GM18499 (cell line): ENCODE results near the gene NT5C1A.

ENCODE experiments used
- ATAC-seq: cut with Tn5 transposase; IDR thresholded peaks from one replicate; pipeline ENCODE4 v1.9.1; 2021; ENCODE audit warnings: moderate number of reproducible peaks; ENCODE audit not compliant: insufficient read depth, unreplicated experiment

Gene NT5C1A

DNA sequence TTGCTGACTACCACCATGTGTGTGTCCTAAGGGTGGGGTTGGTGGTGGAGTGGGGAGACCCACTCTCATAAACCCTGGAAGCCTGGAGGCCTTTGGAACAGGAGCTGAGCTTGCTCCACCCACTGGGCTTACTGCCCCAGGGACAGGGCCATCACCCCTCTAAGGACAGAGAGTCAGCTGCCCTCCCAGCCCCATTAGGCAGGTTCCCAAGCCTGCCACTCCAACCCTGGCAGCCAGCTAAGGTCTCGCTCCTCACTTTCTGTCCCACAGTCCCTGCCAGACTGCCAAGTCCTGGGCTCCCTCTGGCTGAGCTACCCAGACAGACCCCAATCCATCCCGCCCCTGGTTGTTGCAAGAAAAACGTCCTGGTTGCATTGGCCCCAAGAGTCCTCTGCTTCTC lies 3.8 kb downstream of the NT5C1A start:
- no peak for ATAC-seq

DNA sequence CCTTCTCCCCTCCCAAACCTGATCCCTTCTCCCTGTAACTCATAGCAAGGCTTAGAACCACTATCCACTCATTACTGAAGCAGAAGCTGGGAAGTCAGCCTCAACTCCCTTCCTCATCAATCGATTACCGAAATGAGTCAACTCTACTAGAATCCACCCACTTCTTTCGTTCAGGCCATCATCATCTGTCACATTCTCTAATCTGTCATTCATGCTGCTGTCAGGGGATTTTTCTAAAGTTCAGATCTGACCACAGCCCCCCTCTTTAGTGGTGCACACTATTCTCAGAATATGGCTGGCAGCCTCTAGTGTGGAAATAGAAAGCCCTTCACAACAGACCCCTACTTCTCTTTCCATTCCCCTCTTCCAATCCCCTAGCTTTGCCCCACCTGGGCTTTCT lies 5.1 kb downstream of the NT5C1A start:
- peak; percentile 67 for ATAC-seq

DNA sequence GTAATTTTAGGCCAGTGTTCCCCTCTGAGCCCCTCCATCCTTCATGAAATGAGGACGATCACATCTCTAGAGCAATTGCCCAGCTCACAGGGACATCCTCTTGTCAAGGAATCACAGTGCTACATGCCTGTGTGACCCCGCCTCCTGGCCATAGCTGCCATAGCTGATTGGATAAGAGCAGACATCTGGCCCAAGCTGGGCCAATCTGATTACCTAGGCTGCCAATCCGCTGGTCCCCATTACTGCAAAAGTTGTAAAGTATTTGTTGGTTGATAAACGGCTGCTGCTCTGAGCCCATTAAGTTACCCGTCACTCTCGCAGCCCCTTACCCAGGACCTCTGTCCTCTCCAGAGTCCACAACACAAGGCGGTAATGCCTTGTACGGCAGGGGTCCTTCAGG lies 8.3 kb downstream of the NT5C1A start:
- ATAC-seq: no peak

DNA sequence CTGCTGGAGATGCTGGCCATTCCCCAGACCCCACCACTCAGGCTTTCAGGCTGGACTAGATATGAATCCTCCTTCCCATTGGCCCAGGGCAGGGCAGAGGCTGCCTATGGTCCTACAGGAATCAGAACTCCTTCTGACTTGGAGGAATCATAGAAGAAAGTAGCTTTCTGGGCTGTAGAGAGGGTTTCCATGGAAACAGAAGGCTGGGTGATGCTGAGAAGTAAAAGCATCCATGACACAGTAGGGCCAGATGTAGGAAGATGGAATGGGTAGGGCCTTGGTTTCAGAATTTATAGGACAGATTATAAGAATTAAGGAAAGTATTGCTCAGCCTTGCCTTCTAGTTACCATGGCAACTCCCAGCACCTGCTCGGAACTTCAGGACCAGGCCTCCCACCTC lies 9.0 kb downstream of the NT5C1A start:
- no peak for ATAC-seq

DNA sequence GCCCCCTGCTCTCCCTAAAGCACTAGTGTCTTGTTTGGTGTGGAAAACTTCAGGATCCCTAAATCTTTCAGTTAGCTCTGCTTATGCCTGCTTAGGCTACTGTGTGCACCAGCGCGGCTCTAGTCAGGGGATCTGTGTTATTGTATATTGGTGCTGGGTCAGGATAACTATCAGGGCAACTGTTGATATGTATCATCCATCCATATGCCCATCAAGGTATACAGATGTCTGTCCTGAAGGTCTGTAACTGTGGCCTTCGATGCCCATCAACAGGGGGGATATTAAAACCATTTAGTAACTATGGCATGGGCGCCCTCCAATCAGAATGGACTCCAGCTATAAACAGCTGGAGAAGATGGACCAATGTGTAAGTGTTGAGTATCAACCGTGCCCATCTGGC lies 12.4 kb downstream of the NT5C1A start:
- ATAC-seq: no peak

DNA sequence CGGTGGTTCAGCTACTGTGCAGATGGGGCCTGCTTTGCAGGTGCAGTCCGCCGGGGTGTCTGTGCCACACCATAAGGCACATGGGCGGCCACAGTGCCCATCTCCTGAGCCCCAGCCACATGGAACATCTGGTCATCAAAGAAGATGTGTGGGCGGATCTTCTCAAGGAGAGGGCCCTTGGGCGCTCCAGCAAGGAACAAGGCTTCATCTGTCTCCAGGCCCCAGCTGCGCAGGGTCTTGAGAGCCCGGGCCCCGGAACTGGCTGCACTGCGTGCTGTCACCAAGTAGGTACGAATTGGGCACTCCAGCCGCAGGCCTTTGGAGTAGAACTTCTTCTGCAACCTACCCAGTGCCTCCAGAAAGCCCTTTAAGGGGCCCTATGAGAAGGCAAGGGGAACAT lies 12.8 kb downstream of the NT5C1A start:
- ATAC-seq: no peak

DNA sequence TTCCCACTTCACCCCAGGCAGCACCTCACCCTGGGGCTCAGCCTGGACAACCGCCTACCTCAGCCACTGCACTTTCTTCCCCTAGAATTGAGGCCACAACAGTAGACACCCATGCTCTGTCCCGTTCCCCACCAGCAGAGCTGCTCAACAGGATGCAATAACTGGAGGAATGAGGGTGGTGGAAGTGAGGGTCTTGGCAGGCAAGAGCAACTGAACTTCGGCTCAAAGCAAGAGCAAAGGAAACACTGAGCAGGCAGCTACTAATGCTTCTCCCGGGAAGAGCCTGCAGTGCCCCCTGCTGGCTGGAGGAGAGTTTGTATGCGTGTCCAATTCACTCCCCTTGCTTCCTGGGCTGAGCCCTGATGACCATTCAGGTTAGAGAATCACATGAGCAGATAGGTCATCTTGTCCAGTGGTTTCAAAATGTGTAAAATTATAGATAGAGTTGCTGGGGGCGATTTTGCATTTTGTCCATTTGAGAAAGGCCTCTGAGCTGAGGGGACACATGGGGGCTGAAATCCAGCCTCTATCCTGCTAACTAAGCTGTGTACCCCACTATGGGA lies 13.9 kb downstream of the NT5C1A start:
- ATAC-seq: no peak

DNA sequence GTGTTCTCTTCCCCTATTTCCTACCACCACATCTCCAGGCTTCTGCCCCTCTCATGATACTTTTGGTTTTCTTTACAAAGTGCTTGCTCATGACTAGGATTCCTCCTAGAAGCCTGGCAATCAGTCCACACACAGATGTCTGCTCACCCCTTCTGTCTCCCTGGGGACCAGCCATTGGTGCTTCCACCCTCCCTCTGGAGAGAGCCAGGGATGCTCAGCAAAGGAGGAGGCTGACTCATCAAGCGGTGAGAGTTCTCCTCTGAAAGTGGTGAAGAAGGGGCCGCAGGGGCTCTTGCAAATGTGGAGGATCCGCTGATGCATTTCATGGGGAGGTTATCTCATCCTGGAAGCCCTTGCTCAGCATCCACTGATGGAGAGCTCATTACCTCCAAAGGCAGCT lies 14.5 kb downstream of the NT5C1A start:
- ATAC-seq: no peak

DNA sequence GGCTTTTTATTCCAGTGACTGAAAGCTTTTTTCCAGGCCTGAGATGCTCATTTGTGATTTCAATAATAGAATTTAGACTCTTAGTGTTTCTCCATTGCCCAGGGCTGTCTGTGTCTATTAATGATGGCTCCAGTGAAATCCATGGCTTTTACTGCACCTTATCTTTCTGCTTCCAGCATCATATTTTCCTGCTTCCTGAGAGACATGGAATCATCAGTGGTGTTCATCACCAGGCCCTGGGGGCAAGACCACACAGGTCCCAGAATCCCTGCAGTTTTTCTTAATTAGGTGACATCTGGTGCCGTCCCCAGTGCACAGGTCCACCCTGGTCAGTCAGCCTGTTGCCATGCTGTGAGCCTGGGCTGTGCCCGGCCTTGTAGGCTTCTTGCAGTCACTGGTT lies 15.5 kb downstream of the NT5C1A start:
- ATAC-seq: no peak

DNA sequence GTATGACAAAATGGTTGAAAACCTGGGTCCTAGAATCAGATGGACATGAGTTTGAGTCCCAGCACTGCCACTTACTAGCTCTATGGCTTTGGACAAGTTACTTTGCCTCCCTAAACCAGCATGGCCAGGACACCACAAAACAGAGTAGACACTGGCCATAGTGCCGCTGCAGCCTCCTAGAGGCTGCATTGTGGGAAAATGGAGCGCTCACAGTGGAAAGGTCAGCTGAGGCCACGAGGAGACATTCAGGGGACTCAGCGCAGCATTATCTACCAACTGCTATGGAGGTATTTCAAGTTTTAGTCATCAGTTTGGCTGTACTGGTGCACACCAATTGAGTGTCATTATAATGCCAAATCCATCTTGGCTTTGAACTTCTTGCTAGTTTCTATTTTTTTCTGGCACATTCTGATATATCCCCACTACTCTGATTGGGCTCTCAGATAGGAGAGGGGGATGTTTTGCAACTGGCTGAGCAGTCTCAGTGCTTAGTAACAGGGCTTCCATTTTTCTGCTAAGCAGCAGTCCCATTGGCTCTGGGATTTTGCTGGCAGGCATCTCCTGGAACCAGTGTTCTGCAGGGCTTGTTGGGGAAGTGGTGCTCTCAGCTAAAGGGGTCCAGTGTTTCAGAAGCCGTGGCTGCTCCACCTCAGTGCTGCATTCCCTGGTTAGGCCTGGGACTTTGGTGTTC lies 16.2 kb downstream of the NT5C1A start:
- ATAC-seq: no peak

DNA sequence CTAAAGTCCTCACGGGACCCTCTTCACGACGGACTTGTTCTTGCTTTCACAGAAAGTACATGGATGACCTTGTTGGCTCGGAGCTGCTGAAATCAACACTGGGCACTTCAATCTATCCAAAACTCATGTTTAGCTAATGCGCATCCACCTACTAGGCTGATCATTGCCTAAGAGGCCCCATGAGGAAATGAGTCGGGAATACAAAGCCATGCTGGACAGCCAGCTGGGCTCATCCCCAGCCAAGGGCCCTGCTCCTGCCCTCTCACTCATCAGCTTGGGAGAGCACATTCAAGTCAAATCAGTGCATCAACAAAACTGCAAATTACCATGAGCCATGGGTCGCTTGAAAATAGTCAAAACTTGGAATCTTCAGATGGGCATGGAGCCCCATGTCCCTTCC lies 17.6 kb downstream of the NT5C1A start:
- ATAC-seq: no peak

DNA sequence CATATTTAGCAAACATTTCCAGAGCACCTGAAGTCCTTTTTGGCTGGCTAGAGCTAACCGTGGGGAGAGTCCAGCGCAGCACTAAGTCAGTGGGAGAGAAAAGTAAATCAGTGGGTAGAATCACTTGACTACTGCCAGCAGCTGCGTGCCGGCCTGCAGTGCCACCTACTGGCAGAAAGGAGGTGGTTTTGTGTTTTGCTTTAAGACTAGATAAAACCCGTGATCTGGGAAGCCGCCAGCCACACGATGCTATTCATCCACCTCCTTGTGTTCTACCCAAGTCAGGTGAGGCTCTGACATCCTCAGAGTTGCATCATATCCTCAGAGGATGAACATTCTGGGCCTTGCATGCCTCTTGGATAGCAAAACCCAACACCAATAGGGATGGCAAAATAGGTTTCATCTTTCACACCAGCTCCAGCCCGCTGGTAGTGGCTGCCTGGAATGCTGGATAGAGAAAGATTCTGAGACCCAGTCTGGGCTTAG lies 18.3 kb downstream of the NT5C1A start:
- no peak for ATAC-seq

DNA sequence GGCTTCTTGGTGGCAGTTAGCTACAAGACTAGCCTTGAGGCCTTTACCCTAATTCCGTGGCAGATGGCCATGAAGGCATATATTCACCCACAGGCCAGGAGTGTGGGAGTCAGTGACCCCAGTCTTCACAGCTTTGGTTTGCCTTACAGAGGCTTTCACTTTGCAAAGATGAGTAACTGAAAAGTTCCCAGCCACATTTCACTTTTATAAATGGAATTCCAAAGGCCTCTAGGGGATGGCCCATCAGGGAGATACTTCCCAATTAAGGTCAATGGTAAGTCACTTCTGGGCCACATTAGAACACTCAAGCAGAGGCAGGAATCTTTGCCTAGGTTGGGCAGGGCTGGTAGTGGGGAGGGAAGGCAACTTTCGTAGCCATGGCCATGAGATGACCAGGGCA lies 19.4 kb downstream of the NT5C1A start:
- no peak for ATAC-seq

DNA sequence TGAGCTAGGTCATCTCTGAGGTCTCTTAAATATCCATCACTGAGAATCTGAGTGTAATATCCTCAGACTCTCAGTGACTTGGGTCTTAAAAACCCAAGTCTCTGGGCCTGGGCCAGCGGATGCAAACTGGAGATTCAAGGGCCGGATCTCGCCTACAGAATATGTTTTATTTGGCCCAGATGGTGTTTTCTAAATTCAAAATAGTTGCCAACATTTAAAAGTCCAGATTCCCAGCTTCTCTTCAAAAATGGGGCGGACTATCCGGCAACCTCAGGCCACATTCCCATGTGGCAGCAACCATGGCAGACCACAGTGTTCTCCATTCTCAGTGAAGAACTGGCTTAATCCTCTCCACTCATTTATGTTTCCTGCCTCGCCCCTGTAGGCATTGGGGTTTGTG lies 19.8 kb downstream of the NT5C1A start:
- no peak for ATAC-seq

DNA sequence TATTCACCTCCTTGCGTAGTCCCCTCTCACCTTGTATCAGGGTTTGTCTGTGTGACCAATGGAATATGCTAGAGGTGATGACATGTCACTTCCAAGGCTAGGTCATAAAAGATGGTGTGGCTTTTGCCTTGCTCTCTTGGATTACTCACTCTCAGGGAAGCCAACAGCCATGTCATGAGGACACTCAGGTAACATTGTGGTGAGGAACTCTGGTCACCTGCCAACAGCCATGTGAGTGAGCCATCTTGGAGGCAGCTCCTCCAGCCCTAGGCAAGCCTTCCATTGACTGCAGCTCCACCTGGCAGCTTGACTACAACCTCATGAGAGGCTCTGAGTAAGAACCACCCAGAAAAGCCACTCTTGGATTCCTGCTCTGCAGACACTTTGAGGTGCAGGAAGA lies 21.5 kb downstream of the NT5C1A start:
- ATAC-seq: no peak

DNA sequence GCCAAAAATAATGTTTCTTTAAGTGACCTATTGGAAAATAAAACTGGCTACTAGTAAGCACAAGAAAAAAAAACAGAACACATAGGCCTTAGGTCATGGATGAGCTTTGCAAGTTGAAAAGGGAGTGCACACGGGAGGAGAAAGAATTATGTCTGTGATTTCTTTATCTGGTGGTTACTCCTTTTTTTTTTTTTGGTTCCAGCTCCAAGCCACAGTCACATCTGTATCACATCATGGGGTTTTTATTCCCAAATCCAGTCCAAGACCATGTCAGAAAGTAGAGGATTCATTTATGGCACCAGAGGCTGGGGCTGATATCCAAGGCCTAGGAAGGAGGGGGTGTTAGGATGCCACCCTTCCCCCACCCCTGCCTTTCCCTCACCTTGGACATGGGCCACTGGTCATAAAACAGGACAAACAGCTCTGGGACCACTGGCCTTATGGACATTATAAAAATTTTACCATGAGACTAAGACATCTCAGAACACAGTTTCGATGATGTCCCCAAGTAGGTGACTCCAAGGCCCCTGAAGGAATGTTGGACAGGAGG lies 22.2 kb downstream of the NT5C1A start:
- ATAC-seq: no peak

DNA sequence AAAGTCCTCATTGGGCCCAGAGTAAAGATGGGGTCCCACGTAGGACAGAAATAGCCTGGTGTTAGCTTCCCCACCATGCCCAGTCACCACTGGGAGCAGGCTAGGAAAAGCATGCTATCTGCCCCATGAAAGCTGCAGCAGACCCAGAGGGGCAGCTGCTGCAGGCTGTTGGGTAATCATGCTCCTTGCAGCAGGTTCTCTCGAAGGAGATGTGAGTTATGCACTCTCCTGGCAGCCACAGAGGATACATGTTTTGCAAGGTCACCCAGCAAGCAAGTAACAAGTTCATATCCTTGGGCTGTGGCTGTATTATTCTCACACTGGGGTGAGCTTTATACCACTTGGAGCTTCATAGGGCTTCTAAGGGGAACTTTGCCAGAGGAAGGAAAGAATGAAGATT lies 23.4 kb downstream of the NT5C1A start:
- no peak for ATAC-seq

DNA sequence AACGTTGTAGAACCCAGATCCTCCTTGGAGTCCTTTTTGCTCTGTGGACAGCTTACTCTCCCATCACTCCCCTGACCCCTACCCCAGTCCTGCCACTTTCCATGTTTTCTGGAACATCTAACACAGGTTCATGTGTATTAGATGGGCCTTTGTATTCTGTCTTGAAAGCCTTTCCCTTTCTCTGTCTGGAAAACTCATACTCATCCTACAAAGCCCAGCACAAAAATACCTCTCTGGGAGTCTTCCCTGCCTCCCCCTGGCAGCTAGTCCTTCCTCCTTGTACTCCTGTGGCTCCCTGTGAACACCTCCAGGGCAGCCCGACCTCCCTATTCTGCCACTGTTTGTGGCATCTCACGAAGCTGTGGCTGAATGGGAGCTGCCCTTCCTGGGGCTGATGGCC lies 24.7 kb downstream of the NT5C1A start:
- no peak for ATAC-seq

DNA sequence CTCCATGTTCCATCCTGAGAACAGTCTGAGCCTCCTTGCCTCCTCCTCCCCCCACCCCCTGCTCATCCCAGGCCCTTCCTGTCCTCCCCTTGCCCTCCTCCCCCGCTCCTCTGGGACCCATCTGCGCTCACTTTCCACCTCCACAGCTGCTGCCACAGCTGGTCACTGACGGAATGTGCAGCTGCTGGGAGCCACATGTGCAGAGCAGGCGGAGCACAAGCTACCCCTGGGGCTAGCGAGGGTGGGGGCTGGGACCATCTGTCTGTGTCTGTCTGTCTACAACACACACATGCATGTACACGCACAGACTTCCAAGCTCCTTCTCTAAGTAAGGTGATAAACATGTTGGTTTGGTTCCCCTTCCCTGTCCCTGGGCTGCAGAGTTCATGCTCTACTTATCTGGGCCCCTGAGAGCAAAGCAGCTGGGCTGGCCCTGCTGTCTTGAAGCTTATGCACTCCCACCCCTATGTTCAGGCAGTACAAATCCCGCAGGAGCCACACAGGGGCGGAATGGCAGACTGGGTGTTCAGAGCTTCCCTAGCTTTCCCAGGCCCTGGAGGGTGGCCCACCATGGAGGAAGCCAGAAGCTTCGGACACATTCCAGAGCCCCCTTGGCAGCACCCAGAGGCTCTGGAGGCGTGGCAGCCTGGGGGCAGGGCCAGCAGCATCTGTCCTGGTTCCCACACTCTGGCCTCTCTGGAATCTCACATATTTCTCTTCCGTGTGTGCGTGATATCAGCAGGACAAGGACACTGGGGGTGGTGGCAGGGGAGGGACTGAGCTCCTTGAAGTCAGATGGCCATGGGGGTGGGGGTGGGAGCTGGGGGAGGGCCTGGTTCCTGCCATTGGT lies 25.4 kb downstream of the NT5C1A start:
- ATAC-seq: no peak

DNA sequence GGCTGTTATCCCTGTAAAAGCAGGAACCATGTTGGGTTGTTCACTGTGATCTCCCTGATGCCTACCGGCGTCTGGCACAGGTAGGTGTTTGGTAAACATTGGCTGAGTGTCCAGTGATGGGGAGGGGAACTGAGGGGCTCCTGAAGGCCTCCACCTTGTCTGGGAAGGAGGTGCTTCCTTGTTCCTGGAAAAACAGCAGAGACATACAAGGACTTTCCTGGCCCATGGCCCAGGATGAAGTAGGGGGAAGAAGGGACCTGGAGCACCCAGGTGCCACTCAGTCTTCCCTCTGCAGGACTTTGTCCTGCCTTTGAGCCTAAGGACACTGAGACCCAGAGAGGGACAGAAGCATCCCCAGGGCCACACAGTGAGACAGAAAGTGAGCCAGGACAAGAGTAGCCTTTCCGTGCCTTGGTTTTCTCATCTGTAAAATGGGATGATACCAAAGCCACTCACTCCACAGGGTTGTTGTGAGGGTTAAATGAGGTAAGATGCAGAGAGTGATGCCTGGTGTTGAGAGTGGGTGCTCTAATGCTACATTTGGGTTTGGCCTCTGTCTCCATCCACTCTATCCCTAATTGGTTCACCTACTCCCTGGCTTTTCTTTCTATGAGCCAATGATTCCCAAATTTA lies 26.4 kb downstream of the NT5C1A start:
- ATAC-seq: no peak

DNA sequence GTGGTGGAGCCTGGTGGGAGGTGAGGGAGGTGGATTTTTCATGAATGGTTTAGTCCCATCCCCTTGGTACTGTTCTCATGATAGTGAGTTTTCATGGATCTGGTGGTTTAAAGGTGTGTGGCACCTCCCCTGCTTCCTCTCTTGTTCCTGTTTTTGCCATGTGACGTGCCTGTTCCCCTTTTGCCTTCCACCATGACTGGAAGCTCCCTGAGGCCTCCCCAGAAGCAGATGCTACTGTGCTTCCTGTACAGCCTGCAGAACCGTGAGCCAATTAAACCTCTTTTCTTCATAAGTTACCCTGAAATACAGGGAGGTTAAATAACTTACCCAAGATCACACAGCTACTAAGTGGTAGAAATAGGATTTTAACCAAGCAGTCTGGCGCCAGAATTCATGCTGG lies 28.2 kb downstream of the NT5C1A start:
- ATAC-seq: no peak
